H1 (cell line): ENCODE results near the gene MINDY3. TPM values are rescaled to one million over a fixed set of nuclear protein-coding genes. Genes with fewer than 3 reads are reported as not detected.

ENCODE experiments used
- BCL11A ChIP-seq, 2 experiments: IDR thresholded peaks; one replicate each; pipeline ENCODE4 v1.6.1; 2011; ENCODE audit warnings: low read depth in 2 of 2, low read length in 2 of 2, mild to moderate bottlenecking in 2 of 2
- CBX8 ChIP-seq: fragments of 300-800, 300-1000 bp; sonication (generic); IDR thresholded peaks from 2 replicates; pipeline ENCODE4 v1.7.1; 2016; ENCODE audit warnings: low read depth, low read length, borderline replicate concordance
- CEBPB ChIP-seq: IDR thresholded peaks from 2 replicates; pipeline ENCODE4 v1.6.1; 2012; ENCODE audit warnings: low read depth, low read length
- CHD1 ChIP-seq: IDR thresholded peaks from 2 replicates; pipeline ENCODE4 v1.6.1; 2012; ENCODE audit warnings: low read depth, low read length, improper control_type of control experiment
- CHD2 ChIP-seq: IDR thresholded peaks from 2 replicates; pipeline ENCODE4 v1.6.1; 2012; ENCODE audit warnings: low read length, improper control_type of control experiment
- GTF2F1 ChIP-seq: IDR thresholded peaks from 2 replicates; pipeline ENCODE4 v1.6.1; 2012; ENCODE audit warnings: low read depth, low read length, improper control_type of control experiment, borderline replicate concordance
- HDAC6 ChIP-seq: IDR thresholded peaks from one replicate; pipeline ENCODE4 v1.7.1; 2012; ENCODE audit warnings: low read depth, mild to moderate bottlenecking, inconsistent platforms, low read length, moderate library complexity
- KDM1A ChIP-seq: fragments of 200-600, 300-600 bp; sonication (generic); IDR thresholded peaks from 2 replicates; pipeline ENCODE4 v1.7.1; 2016; ENCODE audit warnings: mild to moderate bottlenecking, low read length, borderline replicate concordance
- KDM4A ChIP-seq: IDR thresholded peaks from one replicate; pipeline ENCODE4 v1.7.1; 2012; ENCODE audit warnings: low read depth, mild to moderate bottlenecking, moderate library complexity, low read length, inconsistent platforms; ENCODE audit not compliant: severe bottlenecking
- RBBP5 ChIP-seq: IDR thresholded peaks from 2 replicates; pipeline ENCODE4 v1.7.1; 2012; ENCODE audit warnings: low read depth, mild to moderate bottlenecking, inconsistent platforms, low read length, moderate library complexity, borderline replicate concordance
- RNF2 ChIP-seq: fragments of 200-900, 300-1000 bp; sonication (generic); IDR thresholded peaks from 2 replicates; pipeline ENCODE4 v1.7.1; 2016; ENCODE audit warnings: borderline replicate concordance, low read depth, mild to moderate bottlenecking, antibody characterized with exemption, low read length; ENCODE audit not compliant: poor library complexity, severe bottlenecking; ENCODE audit errors: missing control alignments
- RXRA ChIP-seq: IDR thresholded peaks from 2 replicates; pipeline ENCODE4 v1.6.1; 2011; ENCODE audit warnings: low read depth, mild to moderate bottlenecking, low read length, moderate library complexity; ENCODE audit not compliant: insufficient read depth
- SP1 ChIP-seq: IDR thresholded peaks from 2 replicates; pipeline ENCODE4 v1.6.1; 2011; ENCODE audit warnings: low read depth, low read length
- SRF ChIP-seq: IDR thresholded peaks from 2 replicates; pipeline ENCODE4 v1.6.1; 2011; ENCODE audit warnings: mild to moderate bottlenecking, low read depth, low read length, moderate library complexity
- SUZ12 ChIP-seq: fragments of 200-600 bp; sonication (generic); IDR thresholded peaks from 2 replicates; pipeline ENCODE4 v1.6.1; 2012; ENCODE audit warnings: mild to moderate bottlenecking, inconsistent platforms, low read length, moderate library complexity, mixed read lengths
- TAF1 ChIP-seq: IDR thresholded peaks from 2 replicates; pipeline ENCODE4 v1.6.1; 2011; ENCODE audit warnings: mild to moderate bottlenecking, low read depth, low read length
- TCF12 ChIP-seq: IDR thresholded peaks from 2 replicates; pipeline ENCODE4 v1.6.1; 2011; ENCODE audit warnings: low read depth, mild to moderate bottlenecking, low read length
- TEAD4 ChIP-seq: IDR thresholded peaks from 2 replicates; pipeline ENCODE4 v1.6.1; 2012; ENCODE audit warnings: low read depth, low read length, inconsistent platforms, mixed read lengths
- YY1 ChIP-seq: IDR thresholded peaks from 2 replicates; pipeline ENCODE4 v1.6.1; 2011; ENCODE audit warnings: low read depth, mild to moderate bottlenecking, low read length
- polyA plus RNA-seq, 7 experiments: library from polyadenylated mRNA; depleted of rRNA in 3 of 7; stranded (reverse) in 5 of 7; unstranded in 2 of 7; fragments of >200 nt in 5 of 7; fragments of 200-250 nt in 2 of 7; gene quantifications; 1 replicate in 5 of 7; 2 replicates in 1 of 7; 4 replicates in 1 of 7; pipeline versions ENCODE4 v1.2.1 to v1.2.3, GENCODE V29; 2011 to 2013; ENCODE audit warnings: missing spikeins in 2 of 7, mixed read lengths in 2 of 7
- total RNA-seq: library from RNA; stranded (reverse); fragmentation: NEBNext Ultra II Directional; extraction: Animal tissue kit (Norgen Biotek cat#: 25700); gene quantifications from 2 replicates; pipeline ENCODE4 v1.2.1, GENCODE V29; 2021

The MINDY3 gene
- total and polyA plus RNA-seq, 2 of the 8 experiments (the other 6 are each of a cell fraction or from before 2014, with no cell fraction given): 4.6 to 13.6 TPM

DNA sequence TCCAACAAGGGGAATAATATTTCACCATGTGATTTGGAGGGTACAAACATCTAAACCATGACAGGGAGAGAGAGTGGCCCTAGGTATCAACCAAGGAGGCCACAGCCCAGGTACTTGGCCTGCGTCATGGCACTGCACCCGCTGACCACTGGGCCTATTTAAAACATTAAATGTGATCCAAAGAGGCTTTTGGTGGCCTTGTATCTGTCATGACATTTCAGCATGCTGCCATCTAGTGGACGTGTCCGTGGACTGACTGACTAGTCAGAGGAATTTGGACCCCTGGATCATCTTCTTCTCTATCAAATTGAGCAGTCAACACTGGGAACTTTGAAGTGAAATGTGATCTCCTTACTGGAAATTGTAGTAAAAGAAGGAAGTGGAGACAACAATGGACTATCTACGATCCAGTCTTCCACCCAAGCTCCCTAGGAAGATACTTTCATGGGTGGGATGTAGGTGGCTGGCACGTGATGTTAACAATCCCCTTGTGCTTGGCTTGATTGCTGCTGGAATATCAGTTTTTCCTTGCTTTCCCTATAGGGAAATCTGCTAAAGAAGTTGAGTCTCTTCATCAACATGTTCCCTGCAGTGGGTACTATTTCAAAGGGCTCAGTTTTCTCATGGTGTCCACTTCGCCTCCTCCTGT, 116.0 kb downstream of the MINDY3 start (continued):
- TF ChIP-seq CEBPB (no peak), YY1 (no peak), SP1 (no peak), CHD1 (no peak), TCF12 (no peak), SRF (no peak), RNF2 (no peak), CBX8 (no peak), TEAD4 (0 out of 2 replicates have a peak, but pooled peaks have one; percentile 23), RBBP5 (no peak), GTF2F1 (no peak), HDAC6 (no peak), TAF1 (no peak), CHD2 (no peak), SUZ12 (no peak), KDM4A (no peak), KDM1A (no peak), BCL11A (IDR thresholded peaks at IDR 0.05; ENCODE audit: low read depth in 2 of 2, low read length in 2 of 2) (no peak), RXRA (no peak)
